ENCODE measurements around the gene RAB14. TPM values are rescaled to one million over a fixed set of nuclear protein-coding genes. Genes with fewer than 3 reads are reported as not detected.
A peak's percentile ranks its signal among the peaks of the same experiment; 100 is the strongest.

RAB14 gene
- polyA plus RNA-seq, 1 donor from 2014 or later = 94.5 TPM

GRCh38 chr9:121169094-121169601 is 32.5 kb downstream of the RAB14 start:
- no peak overlapping the region for H3K9ac ChIP-seq (ENCODE audit: low read length)
- TF ChIP-seq SMC3 (conservative IDR thresholded peaks at IDR 0.05; ENCODE audit: poor library complexity) (no peak), REST (IDR thresholded peaks at IDR 0.05; ENCODE audit: borderline replicate concordance) (no peak), CTCF (IDR thresholded peaks at IDR 0.05; ENCODE audit: poor library complexity, severe bottlenecking) (peak; percentile 21), RAD21 (conservative IDR thresholded peaks at IDR 0.05) (no peak)
- H3K36me3 ChIP-seq (ENCODE audit: insufficient read depth, low read length) = peaks cover 22% of the 10 kb centered on the region
- H3K27ac ChIP-seq (ENCODE audit: low read length) = no peak overlapping the region
- no peak overlapping the region for H2AFZ ChIP-seq (ENCODE audit: low read depth, low read length)
- H3F3A ChIP-seq (ENCODE audit: insufficient read depth, low read length, poor library complexity, severe bottlenecking) = no peaks in the 10 kb centered on the region
- H3K79me2 ChIP-seq (replicated peaks; ENCODE audit: insufficient read depth, low read length) = no peaks in the 10 kb centered on the region
- H3K9me3 ChIP-seq (ENCODE audit: low read length) = no peaks in the 10 kb centered on the region
- H4K20me1 ChIP-seq (ENCODE audit: insufficient read depth) = no peaks in the 10 kb centered on the region
- no peaks in the 10 kb centered on the region for H3K9me2 ChIP-seq (ENCODE audit: insufficient read depth, low read length)
- H3K4me2 ChIP-seq (ENCODE audit: low read length) = no peak overlapping the region
- no peaks in the 10 kb centered on the region for H3K27me3 ChIP-seq (ENCODE audit: insufficient read depth, low read depth, low read length)
- H3K4me3 ChIP-seq (ENCODE audit: low read length) = no peak overlapping the region

- Histone ChIP-seq H2AFZ (ENCODE audit: low read depth, low read length) (no peak overlapping the region), H3K79me2 (replicated peaks; ENCODE audit: insufficient read depth, low read length) (no peaks in the 10 kb centered on the region), H3K4me3 (ENCODE audit: low read length) (no peak overlapping the region), H3K4me2 (ENCODE audit: low read length) (no peak overlapping the region), H3K9ac (ENCODE audit: low read length) (no peak overlapping the region), H3K9me3 (ENCODE audit: low read length) (no peaks in the 10 kb centered on the region), H3K36me3 (ENCODE audit: insufficient read depth, low read length) (peaks cover 22% of the 10 kb centered on the region), H3K27me3 (ENCODE audit: insufficient read depth, low read depth, low read length) (no peaks in the 10 kb centered on the region), H3K27ac (ENCODE audit: low read length) (no peak overlapping the region), H3K9me2 (ENCODE audit: insufficient read depth, low read length) (no peaks in the 10 kb centered on the region), H3F3A (ENCODE audit: insufficient read depth, low read length, poor library complexity, severe bottlenecking) (no peaks in the 10 kb centered on the region), H4K20me1 (ENCODE audit: insufficient read depth) (no peaks in the 10 kb centered on the region)
- TF ChIP-seq TAF1 (IDR thresholded peaks at IDR 0.05; ENCODE audit: low read depth) (no peak), MXI1 (conservative IDR thresholded peaks at IDR 0.05; ENCODE audit: poor library complexity, severe bottlenecking) (no peak), REST (IDR thresholded peaks at IDR 0.05; ENCODE audit: borderline replicate concordance) (no peak), EP300 (conservative IDR thresholded peaks at IDR 0.05; ENCODE audit: poor library complexity, severe bottlenecking) (no peak), RAD21 (conservative IDR thresholded peaks at IDR 0.05) (no peak), EZH2 (IDR thresholded peaks at IDR 0.05; ENCODE audit: borderline replicate concordance, insufficient read depth, low read length, poor library complexity, severe bottlenecking) (no peak), POLR2AphosphoS5 (IDR thresholded peaks at IDR 0.05) (no peak), CTCF (IDR thresholded peaks at IDR 0.05; ENCODE audit: poor library complexity, severe bottlenecking) (no peak)
Observed at GRCh38 chr9:121168052-121168451, 33.6 kb downstream of the RAB14 start.
